22Rv1 (cell line): ENCODE results near the gene WWOX.

ENCODE experiments used
- H3K27ac ChIP-seq: fragments of 450-650 bp; 2 replicates; pipeline ENCODE4 v1.5.1; 2017
- CTCF ChIP-seq: fragments of 450-650 bp; IDR thresholded peaks from 2 replicates; pipeline ENCODE4 v1.5.1; 2017; ENCODE audit warnings: mild to moderate bottlenecking
- ZFX ChIP-seq: fragments of 450-650 bp; IDR thresholded peaks from 2 replicates; pipeline ENCODE4 v1.6.1; 2017; ENCODE audit warnings: antibody characterized with exemption, borderline replicate concordance

The WWOX gene

GRCh38 chr16:79171504-79171903 lies 1072.0 kb downstream of the WWOX start:
- no peak overlapping the region for H3K27ac ChIP-seq
- TF ChIP-seq CTCF = no peak
- no peak for TF ChIP-seq ZFX

GRCh38 chr16:79171931-79172705 lies 1072.7 kb downstream of the WWOX start:
- TF ChIP-seq CTCF (no peak), ZFX (no peak)
- H3K27ac ChIP-seq = no peak overlapping the region

- TF ChIP-seq ZFX (no peak), CTCF (no peak)
These were observed 1073.6 kb downstream of the WWOX start for GRCh38 chr16:79172976-79173500.

GRCh38 chr16:79173919-79174318 lies 1074.5 kb downstream of the WWOX start:
- H3K27ac ChIP-seq = no peak overlapping the region
- TF ChIP-seq CTCF (no peak), ZFX (no peak)

More at GRCh38 chr16:79172976-79173500, 1073.6 kb downstream of the WWOX start:
- H3K27ac ChIP-seq = no peak overlapping the region

- TF ChIP-seq CTCF (no peak), ZFX (no peak)
- H3K27ac ChIP-seq = no peak overlapping the region
These were observed 1076.0 kb downstream of the WWOX start for GRCh38 chr16:79175286-79176057.

- no peak overlapping the region for H3K27ac ChIP-seq
- no peak for TF ChIP-seq ZFX
- TF ChIP-seq CTCF = no peak
These were observed 1077.6 kb downstream of the WWOX start for GRCh38 chr16:79177018-79177417.

GRCh38 chr16:79181419-79181818 lies 1082.0 kb downstream of the WWOX start:
- no peak for TF ChIP-seq CTCF
- no peak for TF ChIP-seq ZFX
- H3K27ac ChIP-seq = no peak overlapping the region
